MCF 10A (cell line): ENCODE measurements around the gene LTK. TPM values are rescaled to one million over a fixed set of nuclear protein-coding genes. Genes with fewer than 3 reads are reported as not detected.

Experiments
- BruUV-seq: library from RNA; stranded (reverse); fragments of 400-500 nt; replicated peaks from 2 replicates; lab custom pipeline; 2021; lab: Mats Ljungman, UMichigan
- CTCF ChIA-PET: fragments of 300-600 bp; sonication (Branson Sonifier 250); formaldehyde crosslinking; extraction: SDS; loops from one replicate; lab custom pipeline; 2021; ENCODE audit warnings: antibody characterized with exemption, inconsistent platforms; lab: Yijun Ruan, JAX
- POLR2A ChIA-PET: fragments of 300-600, 350-650 bp; sonication (Branson Sonifier 250); formaldehyde crosslinking; extraction: SDS; loops from one replicate; lab custom pipeline; 2020; ENCODE audit warnings: antibody characterized with exemption, inconsistent platforms; lab: Yijun Ruan, JAX
- DNase-seq: peaks from one replicate; pipeline ENCODE4 v3.0.0-alpha.2; 2018; ENCODE audit not compliant: unreplicated experiment
- H3K27ac Mint-ChIP-seq: one replicate; pipeline ENCODE4 v1.8.0; 2022; ENCODE audit warnings: mild to moderate bottlenecking, low read depth, mixed read lengths; ENCODE audit not compliant: unreplicated experiment
- H3K27me3 Mint-ChIP-seq: one replicate; pipeline ENCODE4 v1.8.0; 2022; ENCODE audit warnings: mixed read lengths; ENCODE audit not compliant: insufficient read depth, unreplicated experiment
- H3K36me3 Mint-ChIP-seq: one replicate; pipeline ENCODE4 v1.8.0; 2022; ENCODE audit warnings: mild to moderate bottlenecking, moderate library complexity, mixed read lengths; ENCODE audit not compliant: insufficient read depth, unreplicated experiment
- H3K4me1 Mint-ChIP-seq: one replicate; pipeline ENCODE4 v1.8.0; 2022; ENCODE audit warnings: mixed read lengths; ENCODE audit not compliant: insufficient read depth, unreplicated experiment
- H3K4me3 Mint-ChIP-seq: one replicate; pipeline ENCODE4 v1.8.0; 2022; ENCODE audit warnings: mild to moderate bottlenecking, moderate library complexity, mixed read lengths; ENCODE audit not compliant: unreplicated experiment
- H3K9me3 Mint-ChIP-seq: one replicate; pipeline ENCODE4 v1.8.0; 2022; ENCODE audit warnings: mixed read lengths; ENCODE audit not compliant: unreplicated experiment
- CTCF ChIP-seq: fragments of 200-600 bp; IDR thresholded peaks from one replicate; pipeline ENCODE4 v1.8.0; 2022; ENCODE audit warnings: antibody characterized with exemption, mild to moderate bottlenecking; ENCODE audit not compliant: unreplicated experiment
- intact Hi-C: fragments of 100-400 bp; cut with micrococcal nuclease; formaldehyde crosslinking; loops from 2 replicates; pipeline ENCODE4 v1.14.1; 2022
- total RNA-seq: library from RNA; stranded (reverse); gene quantifications from 2 replicates; pipeline ENCODE4 v1.2.3, GENCODE V29; 2022

The LTK gene
- total RNA-seq, 1 experiment from 2014 or later, result not detected

GRCh38 chr15:41483519-41483918 is 30.1 kb downstream of the LTK start:
- ChIA-PET CTCF (interaction anchor here (0.6 to 1.0 kb wide), 4 partner anchors 18 to 916 kb away, joined by 3 to 4 read pairs (median 3); no protein-coding TSS in a partner anchor), POLR2A (no interaction called here)
- DNase-seq, result no peak
- Mint-ChIP-seq H3K9me3 (no peaks in the 10 kb centered on the region), H3K27me3 (no peaks in the 10 kb centered on the region), H3K4me3 (no peak overlapping the region), H3K27ac (peak overlapping the region; percentile 54), H3K4me1 (peaks cover 11% of the 10 kb centered on the region), H3K36me3 (peaks cover 68% of the 10 kb centered on the region)
- intact Hi-C loops, result no loop called here
- BruUV-seq, result no TSS peak
- TF ChIP-seq CTCF, result no peak

- ChIA-PET POLR2A (no interaction called here), CTCF (interaction anchor here (0.6 to 1.3 kb wide), 3 partner anchors 17 to 916 kb away, joined by 3 to 9 read pairs (median 4); no protein-coding TSS in a partner anchor)
- no peak overlapping the region for H3K4me3 Mint-ChIP-seq
- peaks cover 72% of the 10 kb centered on the region for H3K36me3 Mint-ChIP-seq
- DNase-seq, result no peak
- no peak for TF ChIP-seq CTCF
- BruUV-seq, result no TSS peak
- no peaks in the 10 kb centered on the region for H3K9me3 Mint-ChIP-seq
- H3K27ac Mint-ChIP-seq, result peak overlapping the region; percentile 54
- H3K27me3 Mint-ChIP-seq, result no peaks in the 10 kb centered on the region
- H3K4me1 Mint-ChIP-seq, result peaks cover 11% of the 10 kb centered on the region
- intact Hi-C loops, result no loop called here
Measured at GRCh38 chr15:41483115-41483514, 30.5 kb downstream of the LTK start.

GRCh38 chr15:41482110-41482877 is 31.3 kb downstream of the LTK start:
- Mint-ChIP-seq H3K4me3 (no peak overlapping the region), H3K36me3 (peaks cover 79% of the 10 kb centered on the region), H3K9me3 (no peaks in the 10 kb centered on the region), H3K27me3 (no peaks in the 10 kb centered on the region), H3K27ac (no peak overlapping the region), H3K4me1 (peaks cover 8% of the 10 kb centered on the region)
- TF ChIP-seq CTCF, result no peak
- CTCF ChIA-PET, result interaction anchor here (1.3 kb wide), 1 partner anchor 17 kb away, joined by 9 read pairs; no protein-coding TSS in a partner anchor
- DNase-seq, result no peak
- POLR2A ChIA-PET, result interaction anchor here (0.7 to 1.1 kb wide), 2 partner anchors 8 to 807 kb away, joined by 3 read pairs; no protein-coding TSS in a partner anchor
- intact Hi-C loops, result no loop called here
- TSS peak; percentile 28 for BruUV-seq

- TF ChIP-seq CTCF, result no peak
- no peak overlapping the region for H3K27ac Mint-ChIP-seq
- POLR2A ChIA-PET, result no interaction called here
- H3K36me3 Mint-ChIP-seq, result peaks cover 88% of the 10 kb centered on the region
- no peak overlapping the region for H3K4me3 Mint-ChIP-seq
- intact Hi-C loops, result no loop called here
- peaks cover 23% of the 10 kb centered on the region for H3K4me1 Mint-ChIP-seq
- no peaks in the 10 kb centered on the region for H3K9me3 Mint-ChIP-seq
- BruUV-seq, result no TSS peak
- DNase-seq, result no peak
- no peaks in the 10 kb centered on the region for H3K27me3 Mint-ChIP-seq
- CTCF ChIA-PET, result interaction anchor here (0.8 to 1.0 kb wide), 3 partner anchors 15 to 44 kb away, joined by 3 to 6 read pairs (median 3); no protein-coding TSS in a partner anchor
Measured at GRCh38 chr15:41480396-41481140, 33.1 kb downstream of the LTK start.
